ENCODE measurements around the gene ZFP62. TPM values are rescaled to one million over a fixed set of nuclear protein-coding genes. Genes with fewer than 3 reads are reported as not detected.

The ZFP62 gene
- total RNA-seq, 4 donors from 2014 or later = 41.1 to 58.9 (median 47.3) TPM

GRCh38 chr5:180865981-180866695, 5.1 kb upstream of the ZFP62 start:
- WGBS, 2 donors = 76 to 84% methylated on average over 5 of the region's 5 CpGs
- TF ChIP-seq POLR2A (IDR thresholded peaks at IDR 0.05) (no peak), CTCF (IDR thresholded peaks at IDR 0.05) (no peak)

GRCh38 chr5:180862645-180863044, 1.6 kb upstream of the ZFP62 start:
- intact Hi-C loops (cut with DNase I) = loop anchor here (5.0 kb wide), 1 partner anchor 60 kb away; the partner anchor contains the start of gene MGAT1
- DNase-seq = no peak
- no peak overlapping the region for H3K4me3 ChIP-seq (replicated peaks in 1 of 3)
- 64 to 65% methylated on average over 11 of the region's 11 CpGs for WGBS, 2 donors
- peaks cover 7 to 8% of the 10 kb centered on the region in 2 donors for H3K4me1 ChIP-seq
- no peaks in the 10 kb centered on the region for H3K27me3 ChIP-seq
- TF ChIP-seq CTCF (IDR thresholded peaks at IDR 0.05) (no peak), POLR2A (IDR thresholded peaks at IDR 0.05) (no peak)
- H3K27ac ChIP-seq = no peak overlapping the region
- H3K36me3 ChIP-seq = no peaks in the 10 kb centered on the region
- no peaks in the 10 kb centered on the region for H3K9me3 ChIP-seq

More at GRCh38 chr5:180865981-180866695, 5.1 kb upstream of the ZFP62 start:
- Histone ChIP-seq H3K9me3 (no peaks in the 10 kb centered on the region), H3K4me1 (peaks cover 0 to 15% of the 10 kb centered on the region in 2 donors), H3K36me3 (no peaks in the 10 kb centered on the region), H3K27me3 (no peaks in the 10 kb centered on the region), H3K27ac (no peak overlapping the region), H3K4me3 (replicated peaks in 1 of 3) (no peak overlapping the region)
- intact Hi-C loops (cut with DNase I) = loop anchor here (5.0 kb wide), 1 partner anchor 291 kb away; no protein-coding TSS in a partner anchor
- DNase-seq = no peak

- H3K4me3 ChIP-seq (replicated peaks in 1 of 3) = peak overlapping the region; percentile 54 to 95 (median 76)
- 0 to 1% methylated on average over 17 to 18 of the region's 18 CpGs for WGBS, 2 donors
- TF ChIP-seq CTCF (IDR thresholded peaks at IDR 0.05) (peak in 2 of 6 experiments; percentile 18 to 25), POLR2A (IDR thresholded peaks at IDR 0.05) (no peak)
- H3K36me3 ChIP-seq = no peaks in the 10 kb centered on the region
- intact Hi-C loops (cut with DNase I) = loop anchor here (5.0 kb wide), 1 partner anchor 58 kb away; the partner anchor contains the start of gene MGAT1
- H3K27me3 ChIP-seq = no peaks in the 10 kb centered on the region
- H3K4me1 ChIP-seq = peaks cover 15 to 22% of the 10 kb centered on the region in 2 donors
- peak overlapping the region; percentile 67 to 85 (median 81) for H3K27ac ChIP-seq
- peak in 1 of 2 donors; percentile 33 for DNase-seq
- H3K9me3 ChIP-seq = no peaks in the 10 kb centered on the region
Observed at GRCh38 chr5:180860273-180860886, 696 bp downstream of the ZFP62 start.

GRCh38 chr5:180858586-180858985, 2.5 kb downstream of the ZFP62 start:
- Histone ChIP-seq H3K4me3 (replicated peaks in 1 of 3) (no peak overlapping the region), H3K9me3 (no peaks in the 10 kb centered on the region), H3K4me1 (peaks cover 19 to 27% of the 10 kb centered on the region in 2 donors), H3K36me3 (no peaks in the 10 kb centered on the region), H3K27me3 (no peaks in the 10 kb centered on the region), H3K27ac (no peak overlapping the region)
- no peak for DNase-seq
- TF ChIP-seq CTCF (IDR thresholded peaks at IDR 0.05) = no peak
- TF ChIP-seq POLR2A (IDR thresholded peaks at IDR 0.05) = no peak
- intact Hi-C loops (cut with DNase I) = no loop called here
- WGBS, 2 donors = 93 to 96% methylated on average over 6 of the region's 6 CpGs

GRCh38 chr5:180853848-180854176, 7.3 kb downstream of the ZFP62 start:
- H3K4me1 ChIP-seq = peaks cover 12 to 19% of the 10 kb centered on the region in 2 donors
- WGBS, 2 donors = 94% methylated on average over 1 of the region's 1 CpG
- DNase-seq = no peak
- TF ChIP-seq POLR2A (IDR thresholded peaks at IDR 0.05) (no peak), CTCF (IDR thresholded peaks at IDR 0.05) (no peak)
- no peaks in the 10 kb centered on the region for H3K9me3 ChIP-seq
- no peaks in the 10 kb centered on the region for H3K27me3 ChIP-seq
- peaks cover 24 to 27% of the 10 kb centered on the region in 2 donors for H3K36me3 ChIP-seq
- intact Hi-C loops (cut with DNase I) = no loop called here
- H3K27ac ChIP-seq = no peak overlapping the region
- H3K4me3 ChIP-seq (replicated peaks in 1 of 3) = no peak overlapping the region

Data from thyroid gland (tissue), 4 donors.